IPS-18a (cell line): ENCODE measurements around the gene MBD4.

ENCODE experiments used
- H3K27ac ChIP-seq: one replicate; pipeline ENCODE4 v1.5.1; 2013; ENCODE audit warnings: low read length
- H3K27me3 ChIP-seq: one replicate; pipeline ENCODE4 v1.6.1; 2013; ENCODE audit warnings: mild to moderate bottlenecking, low read length; ENCODE audit not compliant: control insufficient read depth, insufficient read depth
- H3K36me3 ChIP-seq: one replicate; pipeline ENCODE4 v1.6.1; 2013; ENCODE audit warnings: low read depth, low read length; ENCODE audit not compliant: control insufficient read depth
- H3K4me1 ChIP-seq: one replicate; pipeline ENCODE4 v1.6.1; 2013; ENCODE audit warnings: low read depth, low read length; ENCODE audit not compliant: control insufficient read depth
- H3K4me3 ChIP-seq: one replicate; pipeline ENCODE4 v1.5.1; 2013; ENCODE audit warnings: low read length
- H3K9ac ChIP-seq: one replicate; pipeline ENCODE4 v1.6.1; 2013; ENCODE audit warnings: mild to moderate bottlenecking, low read length, moderate library complexity
- H3K9me3 ChIP-seq: one replicate; pipeline ENCODE4 v1.6.1; 2013; ENCODE audit warnings: low read depth, low read length; ENCODE audit not compliant: control insufficient read depth

Gene MBD4

GRCh38 chr3:129428376-129429079 is 11.2 kb downstream of the MBD4 start, which contains the start of gene EFCAB12:
TSS of gene EFCAB12 (minus strand) at chr3:129428636. CDS start at chr3:129428488, 148 bp downstream.
- Histone ChIP-seq H3K36me3 (peaks cover 24% of the 10 kb centered on the region), H3K27me3 (peaks cover 13% of the 10 kb centered on the region), H3K4me3 (peak within 1 kb of the TSS; percentile 75), H3K27ac (peak within 1 kb of the TSS; percentile 47), H3K4me1 (peaks cover 34% of the 10 kb centered on the region), H3K9me3 (no peaks in the 10 kb centered on the region), H3K9ac (peak within 1 kb of the TSS; percentile 54)

GRCh38 chr3:129428007-129428375 is 11.8 kb downstream of the MBD4 start:
- peak overlapping the region; percentile 75 for H3K4me3 ChIP-seq
- peaks cover 34% of the 10 kb centered on the region for H3K4me1 ChIP-seq
- H3K27ac ChIP-seq, result no peak overlapping the region
- H3K36me3 ChIP-seq, result peaks cover 19% of the 10 kb centered on the region
- H3K9ac ChIP-seq, result no peak overlapping the region
- H3K27me3 ChIP-seq, result peaks cover 13% of the 10 kb centered on the region
- no peaks in the 10 kb centered on the region for H3K9me3 ChIP-seq

GRCh38 chr3:129425619-129426018 is 14.1 kb downstream of the MBD4 start:
- Histone ChIP-seq H3K9me3 (no peaks in the 10 kb centered on the region), H3K4me1 (peaks cover 34% of the 10 kb centered on the region), H3K4me3 (peak overlapping the region; percentile 22), H3K27ac (no peak overlapping the region), H3K27me3 (peaks cover 13% of the 10 kb centered on the region), H3K36me3 (no peaks in the 10 kb centered on the region), H3K9ac (no peak overlapping the region)

DNA sequence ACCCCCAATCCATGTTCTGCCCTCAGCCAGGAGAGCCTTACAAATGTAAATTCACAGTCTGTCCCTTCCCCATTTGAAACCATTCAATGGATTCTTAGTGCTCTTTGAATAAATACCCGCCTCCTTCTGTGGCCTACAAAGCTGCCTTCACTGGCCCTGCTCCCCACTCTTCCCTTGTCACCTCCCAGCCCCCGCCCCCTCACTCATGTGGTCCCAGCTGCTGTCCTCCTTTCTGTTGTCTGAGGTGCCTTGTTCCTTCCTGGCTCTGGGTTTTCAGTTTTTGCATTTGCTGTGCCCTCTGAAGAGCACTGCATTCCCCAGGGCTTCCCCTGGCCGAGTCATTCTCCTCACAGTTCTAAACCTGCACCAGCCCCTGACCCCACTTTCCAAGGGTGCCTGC is 14.5 kb downstream of the MBD4 start:
- Histone ChIP-seq H3K9ac (no peak overlapping the region), H3K9me3 (no peaks in the 10 kb centered on the region), H3K4me3 (peak overlapping the region; percentile 22), H3K27me3 (peaks cover 13% of the 10 kb centered on the region), H3K4me1 (peaks cover 34% of the 10 kb centered on the region), H3K36me3 (no peaks in the 10 kb centered on the region), H3K27ac (no peak overlapping the region)

DNA sequence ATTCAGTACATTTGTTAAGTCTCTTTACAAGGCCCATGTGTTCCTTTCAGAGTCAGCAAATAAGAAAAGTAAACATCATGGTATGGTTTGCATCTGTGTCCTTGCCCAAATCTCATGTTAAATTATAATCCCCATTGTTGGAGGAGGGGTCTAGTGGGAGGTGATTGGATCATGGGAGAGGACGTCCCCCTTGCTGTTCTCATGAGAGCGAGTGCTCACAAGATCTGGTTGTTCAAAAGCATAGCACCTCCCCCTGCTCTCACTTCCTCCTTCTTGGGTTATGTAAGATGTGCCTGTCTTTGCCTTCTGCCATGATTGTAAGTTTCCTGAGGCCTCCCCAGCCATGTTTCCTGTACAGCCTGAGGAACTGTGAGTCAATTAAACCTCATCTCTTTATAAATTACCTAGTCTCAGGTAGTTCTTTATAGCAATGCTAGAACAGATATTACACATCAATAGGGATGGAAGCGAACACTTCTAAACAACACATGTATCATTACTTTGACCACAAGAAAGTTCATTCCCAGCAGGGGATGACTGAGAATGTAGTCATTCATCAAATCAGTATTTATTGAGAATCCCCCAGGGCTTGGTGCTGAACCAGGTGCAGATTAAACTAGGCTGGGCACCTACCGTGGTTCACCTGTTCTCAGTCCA is 15.4 kb downstream of the MBD4 start:
- Histone ChIP-seq H3K4me3 (peak overlapping the region; percentile 22), H3K9me3 (no peaks in the 10 kb centered on the region), H3K4me1 (peaks cover 27% of the 10 kb centered on the region), H3K27ac (no peak overlapping the region), H3K36me3 (no peaks in the 10 kb centered on the region), H3K27me3 (peaks cover 13% of the 10 kb centered on the region), H3K9ac (no peak overlapping the region)

DNA sequence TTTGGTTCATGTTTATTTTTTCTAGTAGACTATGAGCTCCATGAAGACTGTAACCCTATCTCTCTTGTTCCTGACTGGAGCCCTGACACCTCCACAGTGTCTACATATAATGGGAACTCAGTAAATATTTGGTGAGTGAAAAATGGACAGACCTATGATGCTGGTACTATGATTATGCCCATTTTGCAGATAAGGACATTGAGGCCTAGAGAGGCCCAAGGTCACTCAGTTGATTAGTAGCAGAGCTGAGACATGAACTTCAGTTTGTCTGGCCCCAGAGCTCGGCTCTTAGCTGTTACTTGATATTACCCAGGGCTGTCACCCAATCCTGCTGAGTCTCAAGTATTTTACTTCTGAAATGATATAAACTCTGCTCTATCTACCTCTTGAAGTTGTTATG is 16.9 kb downstream of the MBD4 start:
- no peak overlapping the region for H3K9ac ChIP-seq
- H3K9me3 ChIP-seq, result no peaks in the 10 kb centered on the region
- H3K27me3 ChIP-seq, result peaks cover 8% of the 10 kb centered on the region
- no peak overlapping the region for H3K4me3 ChIP-seq
- no peaks in the 10 kb centered on the region for H3K36me3 ChIP-seq
- peaks cover 21% of the 10 kb centered on the region for H3K4me1 ChIP-seq
- H3K27ac ChIP-seq, result no peak overlapping the region

GRCh38 chr3:129421988-129422745 is 17.6 kb downstream of the MBD4 start:
- no peaks in the 10 kb centered on the region for H3K36me3 ChIP-seq
- H3K27ac ChIP-seq, result no peak overlapping the region
- no peak overlapping the region for H3K4me3 ChIP-seq
- no peaks in the 10 kb centered on the region for H3K9me3 ChIP-seq
- no peak overlapping the region for H3K9ac ChIP-seq
- H3K27me3 ChIP-seq, result peaks cover 1% of the 10 kb centered on the region
- H3K4me1 ChIP-seq, result peaks cover 21% of the 10 kb centered on the region

DNA sequence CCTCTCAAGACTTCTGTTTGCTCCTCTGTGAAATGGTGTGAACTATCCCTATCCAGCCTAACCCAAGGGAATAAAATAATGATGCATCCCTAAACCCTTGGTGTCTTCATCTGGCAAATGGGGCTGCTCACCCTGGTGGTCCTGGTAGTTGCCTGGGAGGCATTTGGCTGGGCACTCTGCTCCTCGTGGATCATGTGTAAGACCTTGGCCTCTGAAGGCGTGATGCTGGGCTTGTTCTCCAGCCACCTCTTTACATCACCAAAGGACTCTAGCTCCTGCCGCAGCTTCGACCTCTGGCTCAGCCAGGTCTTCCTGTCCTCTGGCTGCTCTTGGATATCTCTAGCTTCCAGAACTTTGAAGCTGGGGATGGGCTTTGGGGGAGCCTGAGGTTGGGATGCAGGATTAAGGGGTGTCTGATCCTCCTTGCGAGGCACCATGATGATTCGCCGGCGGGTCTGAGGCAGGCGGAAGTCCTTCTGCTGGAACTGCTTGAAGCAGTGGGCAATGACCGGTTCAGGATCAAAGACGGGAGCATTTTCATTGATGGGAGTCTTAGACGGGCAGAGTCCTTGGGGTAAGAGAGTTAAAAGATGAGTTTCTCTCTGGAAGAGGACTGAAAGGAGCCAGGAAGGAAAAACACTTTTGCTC is 18.4 kb downstream of the MBD4 start:
- Histone ChIP-seq H3K27me3 (no peaks in the 10 kb centered on the region), H3K36me3 (no peaks in the 10 kb centered on the region), H3K4me1 (peaks cover 21% of the 10 kb centered on the region), H3K4me3 (no peak overlapping the region), H3K9ac (no peak overlapping the region), H3K9me3 (no peaks in the 10 kb centered on the region), H3K27ac (no peak overlapping the region)

- H3K4me1 ChIP-seq, result peaks cover 6% of the 10 kb centered on the region
- no peaks in the 10 kb centered on the region for H3K27me3 ChIP-seq
- no peak overlapping the region for H3K27ac ChIP-seq
- H3K9ac ChIP-seq, result no peak overlapping the region
- H3K4me3 ChIP-seq, result no peak overlapping the region
- H3K36me3 ChIP-seq, result no peaks in the 10 kb centered on the region
- no peaks in the 10 kb centered on the region for H3K9me3 ChIP-seq
Measured at GRCh38 chr3:129419476-129419875, 20.3 kb downstream of the MBD4 start.

DNA sequence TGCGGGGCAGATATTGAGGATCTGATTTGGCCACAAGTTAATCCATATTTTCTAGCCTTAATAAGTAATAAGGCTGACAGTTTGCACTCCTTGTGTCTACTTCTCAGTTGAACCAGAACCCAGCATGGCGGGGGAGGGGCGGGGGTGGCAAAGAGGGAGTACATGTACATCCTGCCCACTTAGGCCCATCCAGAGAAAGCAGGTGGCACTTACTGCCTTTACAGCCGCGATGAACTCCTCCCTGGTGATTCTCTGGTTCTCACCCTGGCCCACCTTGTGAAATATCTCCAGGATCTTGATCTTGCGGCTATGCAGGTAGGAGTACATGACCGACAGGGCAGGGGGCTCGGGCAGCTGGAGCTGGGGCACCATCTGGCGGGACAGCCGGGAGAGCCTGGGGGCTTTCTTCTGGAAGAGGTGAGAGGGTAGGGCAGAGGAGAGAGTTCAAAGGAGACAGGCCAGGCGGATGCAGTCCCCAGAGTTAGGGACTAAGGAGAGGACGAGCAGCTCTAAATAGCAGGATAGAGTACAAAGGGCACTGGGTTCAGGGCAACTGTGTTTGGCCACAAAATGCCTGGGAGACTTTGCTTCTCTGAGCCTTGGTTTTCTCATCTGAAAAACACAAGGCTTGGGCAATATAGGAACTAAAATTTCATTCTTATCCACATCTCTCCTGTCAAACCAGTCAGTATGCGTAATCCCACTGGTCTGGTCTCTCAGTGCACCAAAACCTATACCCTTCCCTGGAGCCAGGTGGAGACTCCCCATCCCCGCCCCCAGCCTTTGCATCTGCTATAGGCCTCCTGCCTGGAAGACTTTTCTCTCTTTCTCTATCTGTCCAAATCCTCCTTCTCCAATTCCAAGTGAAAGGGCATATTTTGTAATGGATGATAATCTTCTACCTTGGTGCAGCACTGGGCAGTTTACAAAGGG is 21.4 kb downstream of the MBD4 start:
- no peaks in the 10 kb centered on the region for H3K27me3 ChIP-seq
- no peaks in the 10 kb centered on the region for H3K36me3 ChIP-seq
- H3K9me3 ChIP-seq, result no peaks in the 10 kb centered on the region
- no peak overlapping the region for H3K4me3 ChIP-seq
- H3K4me1 ChIP-seq, result no peaks in the 10 kb centered on the region
- no peak overlapping the region for H3K9ac ChIP-seq
- H3K27ac ChIP-seq, result no peak overlapping the region
